Measurements from ENCODE around the gene PITX3.

PITX3 gene

GRCh38 chr10:102241444-102242117, at the start of gene PITX3:
Gene PITX3, minus strand, starts transcription at chr10:102241512. Its CDS starts 9,432 bp downstream, at chr10:102232080.
- DNase-seq (ENCODE audit: low read depth): peak; percentile 67

DNA sequence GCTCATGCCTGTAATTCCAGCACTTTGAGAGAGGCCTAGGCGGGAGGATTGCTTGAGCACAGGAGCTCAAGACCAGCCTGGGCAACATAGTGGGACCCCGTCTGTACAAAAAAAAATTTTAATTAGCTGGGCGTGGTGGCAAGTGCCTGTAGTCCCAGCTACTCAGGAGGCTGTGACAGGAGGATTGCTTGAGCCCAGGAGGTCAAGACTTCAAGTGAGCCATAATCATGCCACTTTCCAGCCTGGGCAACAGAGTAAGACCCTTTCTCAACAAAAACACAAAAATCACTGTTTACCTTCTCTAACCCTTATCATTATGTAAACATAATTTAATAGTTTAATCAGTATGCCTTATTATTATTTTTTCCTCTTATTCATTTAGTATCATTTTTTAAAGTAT, 48.5 kb upstream of the PITX3 start:
- no peak for DNase-seq (ENCODE audit: low read depth)

DNA sequence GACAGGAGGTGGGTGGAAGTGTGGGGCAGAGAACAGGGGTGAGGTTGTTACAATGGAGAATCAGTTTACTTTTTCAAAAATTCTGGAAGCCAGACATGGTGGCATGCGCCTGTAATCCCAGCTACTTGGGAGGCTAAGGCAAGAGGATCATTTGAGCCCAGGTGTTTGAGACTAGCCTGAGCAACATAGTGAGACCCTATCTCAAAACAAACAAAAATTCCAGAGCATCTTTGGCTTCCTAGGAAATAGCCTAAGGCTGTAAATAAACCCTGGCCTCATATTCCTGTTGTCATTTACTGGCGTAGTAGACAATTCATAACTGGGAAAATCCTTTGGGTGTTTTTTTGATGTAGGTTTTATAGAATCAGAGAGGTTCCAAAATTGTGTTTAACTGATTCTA, 48.0 kb upstream of the PITX3 start:
- DNase-seq (ENCODE audit: low read depth): no peak

DNA sequence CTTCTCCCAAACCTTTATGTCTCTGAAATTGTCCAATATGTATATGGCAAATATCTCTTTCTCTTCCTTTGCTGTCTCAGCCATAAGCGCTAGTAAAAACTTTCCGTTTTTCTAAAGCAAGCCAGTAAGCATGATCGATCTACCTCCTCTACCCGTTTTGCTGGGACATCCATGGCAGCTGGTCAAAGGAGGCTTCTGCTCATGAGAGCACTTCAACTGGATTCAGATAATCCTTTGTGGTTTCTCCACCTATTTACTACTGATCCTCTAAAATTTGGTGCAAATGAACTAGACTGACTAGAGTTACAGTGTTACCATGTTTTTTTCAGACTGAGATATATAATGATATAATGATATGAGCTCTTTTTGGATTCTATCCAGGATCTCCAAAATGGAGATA, 46.7 kb upstream of the PITX3 start:
- DNase-seq (ENCODE audit: low read depth): no peak

GRCh38 chr10:102287538-102287937, 46.2 kb upstream of the PITX3 start:
- no peak for DNase-seq (ENCODE audit: low read depth)

- no peak for DNase-seq (ENCODE audit: low read depth)
Measured at GRCh38 chr10:102286216-102286615, 44.9 kb upstream of the PITX3 start.

- DNase-seq (ENCODE audit: low read depth): no peak
Measured at GRCh38 chr10:102285133-102285532, 43.8 kb upstream of the PITX3 start.

DNA sequence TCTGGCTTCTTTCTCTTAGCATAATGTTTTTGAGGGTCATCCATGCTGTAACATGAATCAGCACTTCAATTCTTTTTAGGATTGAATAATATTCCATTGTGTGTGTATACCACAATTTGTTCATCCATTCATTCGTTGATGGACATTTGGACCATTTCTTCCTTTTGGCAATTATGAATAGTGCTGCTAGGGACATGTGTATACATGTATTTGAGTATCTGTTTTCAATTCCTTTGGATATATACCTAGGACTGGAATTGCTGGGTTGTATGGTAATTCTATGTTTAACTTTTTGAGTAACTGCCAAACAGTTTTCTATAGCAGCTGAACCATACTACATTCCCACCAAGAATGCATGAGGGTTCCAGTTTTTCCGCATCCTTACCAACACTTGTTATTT, 43.2 kb upstream of the PITX3 start:
- DNase-seq (ENCODE audit: low read depth): no peak

DNA sequence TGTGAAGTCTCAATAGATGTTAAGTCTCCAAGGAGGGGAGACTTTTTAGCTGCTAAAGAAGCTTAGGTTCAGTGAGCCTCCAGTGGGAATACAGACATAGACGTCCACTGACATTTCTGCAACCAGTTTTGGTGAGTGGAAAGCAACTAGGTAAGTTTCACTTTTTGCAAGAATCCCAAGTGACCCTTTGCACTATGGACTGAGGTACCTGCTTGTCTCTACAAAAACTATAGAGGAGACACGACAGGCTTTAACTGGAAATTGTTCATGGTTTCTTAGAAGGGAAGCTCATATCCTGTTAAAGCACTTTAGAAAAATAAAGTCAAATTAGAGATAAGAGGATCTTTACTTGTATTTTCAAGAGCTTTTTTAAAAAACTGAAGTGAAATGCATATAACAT, 42.6 kb upstream of the PITX3 start:
- no peak for DNase-seq (ENCODE audit: low read depth)

DNA sequence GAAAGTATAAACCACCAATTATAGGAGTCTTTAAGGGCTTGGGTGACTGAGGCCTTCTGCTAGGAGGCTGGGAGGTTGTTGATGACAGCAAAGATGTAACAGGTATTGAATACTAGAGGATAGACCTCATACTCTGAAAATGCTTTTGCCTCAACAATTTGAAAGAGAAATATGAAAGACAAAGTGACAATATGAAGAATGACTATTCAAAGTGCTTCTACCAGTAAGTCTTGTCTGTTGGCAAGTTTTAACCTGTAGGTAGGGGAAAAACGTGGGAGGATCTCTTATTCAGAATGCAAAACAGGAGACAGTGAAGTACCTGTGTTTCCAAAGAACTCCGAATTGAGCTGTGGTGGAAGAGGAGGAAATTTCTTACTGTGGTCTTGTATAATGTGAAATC, 42.2 kb upstream of the PITX3 start:
- DNase-seq (ENCODE audit: low read depth): no peak

DNA sequence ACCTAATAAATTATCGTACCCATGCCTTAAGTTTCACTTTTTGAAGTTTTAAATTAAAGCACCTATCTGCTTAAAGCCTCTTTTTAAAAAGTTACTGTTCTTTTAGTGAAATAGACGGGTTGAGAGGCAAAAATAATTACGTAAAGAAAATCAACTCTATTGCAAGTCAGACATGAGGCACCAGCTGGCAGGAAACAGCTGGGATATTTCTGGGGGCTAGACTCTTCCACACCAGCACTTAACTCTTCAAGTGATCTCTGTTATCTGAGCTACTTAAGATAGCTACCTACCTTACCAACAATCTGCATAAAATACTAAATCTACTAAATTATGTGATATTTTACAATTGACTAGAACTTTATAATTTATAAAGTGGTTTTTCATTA, 39.8 kb upstream of the PITX3 start:
- DNase-seq (ENCODE audit: low read depth): no peak

DNA sequence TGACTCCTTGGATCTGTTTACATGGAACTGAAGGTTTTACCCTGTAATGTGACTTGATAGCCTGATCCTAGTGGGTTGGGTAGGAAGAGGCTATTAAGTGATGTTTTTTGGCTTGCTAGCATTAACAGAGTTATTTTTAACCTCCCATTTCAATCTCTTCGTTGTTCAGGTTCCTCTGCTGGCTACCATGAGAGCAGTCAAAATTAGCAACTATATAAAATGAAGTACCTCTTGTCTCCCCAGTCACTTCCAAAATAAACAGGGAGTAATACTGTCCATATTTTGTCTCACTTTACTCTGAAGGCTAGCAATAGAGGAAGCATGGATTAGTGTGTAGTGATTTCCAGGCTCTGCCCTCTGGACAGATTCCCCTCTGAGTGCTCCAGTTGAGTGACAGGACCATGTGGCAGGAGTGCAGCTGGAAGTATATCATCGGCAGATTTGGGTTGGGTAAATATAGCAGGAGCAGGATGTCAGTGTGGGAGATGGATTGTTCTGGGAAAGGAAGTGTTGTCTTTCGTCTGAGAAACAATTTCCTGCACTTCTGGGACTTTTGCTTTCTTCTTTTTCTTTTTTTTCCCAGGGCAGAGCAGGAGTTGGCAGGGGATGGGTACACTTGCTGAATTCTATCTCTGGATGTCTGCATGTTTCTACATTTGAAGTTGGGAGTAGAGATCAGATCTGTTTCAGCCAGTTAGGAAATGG, 39.2 kb upstream of the PITX3 start:
- DNase-seq (ENCODE audit: low read depth): no peak

DNA sequence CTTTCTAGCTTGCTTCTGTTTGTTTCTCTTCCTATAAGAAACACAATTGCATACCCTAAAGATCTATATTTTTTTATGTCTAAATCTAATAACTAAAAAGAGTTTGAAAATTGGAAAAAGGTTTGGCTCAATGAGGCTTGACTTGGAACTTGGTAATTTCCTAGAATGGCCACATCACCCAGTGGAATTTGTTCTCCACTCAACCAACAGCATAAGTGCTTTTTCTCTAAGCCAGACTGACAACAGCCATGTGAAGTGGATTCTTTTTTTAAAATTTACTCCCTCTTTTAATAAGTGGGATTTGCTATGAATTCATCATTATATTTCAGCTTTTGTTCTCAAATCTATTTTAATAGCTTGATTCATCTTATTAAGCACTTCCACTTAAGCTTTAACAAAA, 37.8 kb upstream of the PITX3 start:
- no peak for DNase-seq (ENCODE audit: low read depth)

DNA sequence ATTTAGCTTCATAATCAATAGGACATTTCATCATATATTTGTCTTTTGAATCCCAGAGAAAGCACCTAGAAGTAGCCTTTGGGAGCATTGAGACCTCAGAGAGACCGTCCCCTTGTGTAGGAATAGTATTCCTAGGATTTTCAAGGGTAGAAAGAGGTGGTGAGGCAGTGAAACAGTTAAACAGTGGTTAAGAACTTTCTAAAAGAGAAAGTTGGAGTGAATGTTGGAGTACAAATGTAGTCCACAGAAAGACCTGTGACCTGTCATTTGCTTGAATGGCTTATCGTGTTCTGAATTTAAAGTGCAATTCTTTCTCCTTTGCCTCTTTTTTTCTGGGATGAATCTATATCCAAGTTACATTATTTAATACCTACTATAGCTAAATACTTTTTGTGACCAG, 34.0 kb upstream of the PITX3 start:
- no peak for DNase-seq (ENCODE audit: low read depth)

DNA sequence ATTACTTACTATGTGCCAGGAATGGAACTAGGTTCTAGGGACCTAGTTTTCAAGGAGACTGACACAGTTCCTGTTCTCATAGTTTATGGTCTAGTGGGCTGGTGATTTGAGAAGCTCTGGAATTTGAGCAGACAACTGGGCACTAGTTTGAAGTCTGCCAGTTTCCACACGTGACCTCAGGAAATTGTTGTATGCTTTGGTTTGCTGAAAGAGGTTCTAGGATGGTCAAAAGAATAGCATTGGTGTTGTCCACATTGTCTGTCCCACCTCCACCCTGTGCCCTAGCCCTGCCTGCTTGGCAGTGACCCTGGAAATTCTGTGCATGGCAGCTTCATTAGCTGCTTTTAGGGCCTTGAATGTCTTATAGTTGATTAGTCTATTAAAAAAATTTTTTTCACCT, 32.8 kb upstream of the PITX3 start:
- no peak for DNase-seq (ENCODE audit: low read depth)

DNA sequence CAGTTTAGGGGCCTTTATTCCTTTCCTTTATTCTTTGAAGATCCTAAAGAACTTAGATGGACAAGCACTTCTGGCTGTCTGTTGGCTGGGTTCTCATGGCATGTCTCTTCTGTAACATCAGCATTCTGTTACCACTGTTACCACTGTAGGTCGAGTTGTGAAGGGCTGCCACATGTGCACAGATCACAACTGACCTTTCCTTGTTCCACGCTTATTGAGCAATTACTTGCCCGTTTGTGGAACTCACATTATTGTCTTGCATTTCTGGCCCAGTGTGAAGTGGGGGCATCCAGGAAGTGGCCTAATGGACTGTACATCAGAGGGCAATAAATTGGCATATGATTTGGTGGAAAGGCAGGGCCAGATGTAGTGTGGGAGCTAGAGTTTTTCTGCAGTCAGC, 27.7 kb upstream of the PITX3 start:
- no peak for DNase-seq (ENCODE audit: low read depth)

GRCh38 chr10:102268375-102268888, 27.1 kb upstream of the PITX3 start:
- DNase-seq (ENCODE audit: low read depth): no peak

- DNase-seq (ENCODE audit: low read depth): no peak
Measured at GRCh38 chr10:102267748-102268147, 26.4 kb upstream of the PITX3 start.

DNA sequence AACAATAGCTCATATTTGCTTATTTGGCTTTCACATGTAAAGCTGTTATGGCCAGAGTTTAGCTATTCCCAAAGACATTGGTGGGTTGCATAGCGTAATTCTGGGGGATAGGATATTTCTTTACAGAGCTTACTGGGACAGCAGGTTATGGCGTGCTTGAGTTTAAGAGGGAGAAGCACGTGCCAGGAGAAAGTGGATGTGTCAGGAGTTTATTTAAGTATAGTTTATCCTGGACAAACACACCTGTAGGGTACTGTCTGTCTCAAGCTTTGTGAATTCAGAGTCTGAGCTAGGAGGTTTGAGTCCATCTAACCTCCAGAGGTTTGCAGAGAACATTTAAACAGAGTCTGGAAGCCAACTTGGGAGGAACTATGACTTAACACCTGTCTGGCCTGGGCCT, 25.4 kb upstream of the PITX3 start:
- DNase-seq (ENCODE audit: low read depth): no peak

GRCh38 chr10:102264371-102264770, 23.1 kb upstream of the PITX3 start:
- DNase-seq (ENCODE audit: low read depth): no peak

DNA sequence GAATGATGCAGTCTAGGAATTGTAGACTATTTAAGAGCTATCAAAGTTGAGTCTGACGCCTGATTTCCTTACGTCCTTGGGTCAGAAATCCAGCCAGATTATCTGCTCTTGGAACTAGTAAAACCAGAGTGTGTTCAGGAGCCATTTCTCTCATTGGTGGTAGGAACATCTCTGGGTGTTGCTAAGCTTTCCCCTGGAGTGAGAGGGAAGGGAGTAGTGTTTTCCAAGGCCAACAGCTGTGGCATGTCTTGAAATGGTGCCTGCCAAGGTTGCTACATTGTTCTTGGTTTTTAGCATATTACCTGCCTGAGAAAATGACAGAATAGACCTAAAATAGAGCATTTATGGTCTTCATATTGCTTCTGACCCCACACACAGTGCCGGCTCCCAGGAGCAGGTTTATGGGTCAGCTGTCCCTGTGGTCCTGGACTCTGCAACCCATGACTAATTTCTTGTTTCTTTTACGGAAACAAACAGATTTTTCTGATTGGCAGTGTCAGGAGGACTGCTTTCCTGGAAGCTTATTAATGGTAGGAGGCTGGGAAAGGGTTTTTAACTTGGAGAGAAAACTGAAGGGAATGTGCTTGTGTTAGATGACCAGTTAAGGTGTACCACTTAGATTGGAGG, 21.5 kb upstream of the PITX3 start:
- DNase-seq (ENCODE audit: low read depth): no peak

DNA sequence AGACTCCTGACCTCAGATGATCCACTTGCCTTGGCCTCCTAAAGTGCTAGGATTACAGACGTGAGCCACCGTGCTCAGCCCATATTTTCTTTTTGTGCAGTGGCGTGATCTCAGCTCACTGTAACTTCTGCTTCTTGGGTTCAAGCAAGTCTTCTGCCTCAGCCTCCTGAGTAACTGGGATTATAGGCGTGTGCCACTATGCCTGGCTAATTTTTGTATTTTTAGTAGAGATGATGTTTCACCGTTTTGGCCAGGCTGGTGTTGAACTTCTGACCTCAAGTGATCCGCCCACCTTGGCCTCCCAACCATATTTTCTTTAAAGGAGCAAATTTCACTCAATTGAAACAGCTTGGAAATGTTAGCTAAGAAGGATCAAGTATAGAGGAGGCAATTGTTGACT, 20.5 kb upstream of the PITX3 start:
- no peak for DNase-seq (ENCODE audit: low read depth)

DNA sequence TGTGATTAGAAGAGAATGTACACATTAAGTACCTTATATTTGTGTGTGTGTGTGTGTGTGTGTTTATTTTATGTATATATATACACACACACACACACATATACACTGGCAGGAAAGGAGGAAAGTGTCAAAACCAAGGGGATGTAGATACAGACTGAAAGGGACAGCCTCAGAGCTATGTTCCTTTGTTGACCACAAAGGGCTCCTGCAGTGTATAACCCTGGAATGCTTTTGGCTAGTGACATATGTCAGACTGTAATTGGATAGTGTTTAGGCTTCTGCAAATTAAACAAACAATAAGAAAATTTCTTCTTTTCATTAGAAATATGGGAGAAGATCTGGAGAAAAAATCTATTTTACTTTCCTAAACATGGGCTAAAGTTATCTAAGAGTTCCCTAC, 19.9 kb upstream of the PITX3 start:
- DNase-seq (ENCODE audit: low read depth): no peak

All from stimulated activated CD8-positive, alpha-beta memory T cell treated with anti-CD3 and anti-CD28 coated beads, Interleukin-15, amount 100 ng/mL, for 1 hour (primary cell).